Mucosa of descending colon (tissue), 3 donors: ENCODE data around the gene CEP170B. TPM values are rescaled to one million over a fixed set of nuclear protein-coding genes. Genes with fewer than 3 reads are reported as not detected.

Source experiments
- ATAC-seq: fragments of 200-7000 bp; cut with Tn5 transposase; one replicate; pipeline ENCODE4 v1.9.1; 2020; ENCODE audit warnings: mild to moderate bottlenecking, moderate library complexity
- DNase-seq, 3 donors: peaks; one replicate each; pipeline ENCODE4 v3.0.0-alpha.2; 2020
- H3K36me3 ChIP-seq: fragments of 200-600 bp; one replicate; pipeline ENCODE4 v1.8.0; 2021; ENCODE audit warnings: low read depth, mild to moderate bottlenecking
- H3K4me1 ChIP-seq: fragments of 200-600 bp; one replicate; pipeline ENCODE4 v1.8.0; 2021; ENCODE audit warnings: low read depth, mild to moderate bottlenecking
- H3K4me3 ChIP-seq: fragments of 200-600 bp; one replicate; pipeline ENCODE4 v1.8.0; 2021; ENCODE audit warnings: mild to moderate bottlenecking
- H3K9me3 ChIP-seq: fragments of 200-600 bp; one replicate; pipeline ENCODE4 v1.8.0; 2021; ENCODE audit warnings: mild to moderate bottlenecking
- CTCF ChIP-seq: fragments of 200-600 bp; IDR thresholded peaks from one replicate; pipeline ENCODE4 v1.8.0; 2022; ENCODE audit warnings: antibody characterized with exemption, mild to moderate bottlenecking
- intact Hi-C, 2 donors: fragments of 100-400 bp; cut with DNase I in 1 of 2; cut with micrococcal nuclease in 1 of 2; formaldehyde crosslinking; loops; one replicate each; pipeline versions ENCODE4 v1.11.0 to v1.11.1; 2022; cut with DNase I, micrococcal nuclease
- total RNA-seq, 3 donors: library from RNA; stranded (reverse); fragmentation: NEBNext Ultra II Directional in 2 of 3; extraction: Animal tissue kit (Norgen Biotek cat#: 25700) in 2 of 3; gene quantifications; one replicate each; pipeline versions ENCODE4 v1.2.1 to v1.2.4, GENCODE V29; 2021 to 2023
- donor health status: DM: no; HTN: no; CAD: no; lungs with moderate emphysema.
- donor health status: DM: no; HTN: no; CAD: no.
- donor health status: DM: no; HTN: yes; CAD: no.

CEP170B gene
- total RNA-seq, 3 donors from 2014 or later = 66.8 to 89.9 (median 69.9) TPM

DNA sequence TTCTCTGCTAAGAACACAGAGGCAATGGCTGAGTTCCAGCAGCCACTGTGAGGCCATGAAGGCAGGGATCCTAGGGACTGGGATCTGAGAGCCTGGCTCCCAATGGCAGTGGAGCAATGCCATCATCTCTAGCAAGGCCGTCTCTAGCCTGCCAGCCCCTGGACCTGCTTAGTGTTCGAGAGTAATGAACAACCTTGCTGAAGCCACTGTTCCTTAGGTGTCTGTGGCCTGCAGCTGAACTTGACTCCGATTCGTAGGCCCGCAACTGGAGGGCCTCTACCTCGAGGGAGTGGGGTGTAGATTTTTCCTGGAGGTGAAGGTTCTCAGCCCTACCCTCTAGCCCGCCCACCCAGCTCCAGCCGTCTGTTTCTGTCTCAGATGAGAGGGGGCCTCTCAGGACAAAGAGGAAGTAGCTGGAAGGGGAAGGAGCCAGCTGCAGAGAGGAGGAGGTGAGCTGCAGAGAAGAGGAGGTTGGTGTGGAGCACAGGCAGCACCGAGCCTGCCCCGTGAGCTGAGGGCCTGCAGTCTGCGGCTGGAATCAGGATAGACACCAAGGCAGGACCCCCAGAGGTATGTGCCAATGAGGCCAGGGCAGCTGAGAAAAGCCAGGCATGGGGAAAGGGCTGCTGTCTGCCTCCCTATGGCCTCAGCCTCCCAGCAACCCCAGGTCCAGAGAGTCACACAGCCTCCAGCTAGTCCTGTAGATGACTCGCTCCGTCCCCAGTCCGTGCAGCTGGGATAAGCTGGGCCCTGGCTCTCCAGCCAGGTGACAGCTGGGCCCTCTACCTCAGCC is 59.5 kb downstream of the CEP170B start, which contains the start of gene PLD4:
PLD4 (plus strand) TSS at position 459 of the 793 bp plus-strand sequence. CDS start 2,262 bp downstream, outside the sequence.
- DNase-seq = no peak
- no peak within 1 kb of the TSS for H3K4me3 ChIP-seq

DNA sequence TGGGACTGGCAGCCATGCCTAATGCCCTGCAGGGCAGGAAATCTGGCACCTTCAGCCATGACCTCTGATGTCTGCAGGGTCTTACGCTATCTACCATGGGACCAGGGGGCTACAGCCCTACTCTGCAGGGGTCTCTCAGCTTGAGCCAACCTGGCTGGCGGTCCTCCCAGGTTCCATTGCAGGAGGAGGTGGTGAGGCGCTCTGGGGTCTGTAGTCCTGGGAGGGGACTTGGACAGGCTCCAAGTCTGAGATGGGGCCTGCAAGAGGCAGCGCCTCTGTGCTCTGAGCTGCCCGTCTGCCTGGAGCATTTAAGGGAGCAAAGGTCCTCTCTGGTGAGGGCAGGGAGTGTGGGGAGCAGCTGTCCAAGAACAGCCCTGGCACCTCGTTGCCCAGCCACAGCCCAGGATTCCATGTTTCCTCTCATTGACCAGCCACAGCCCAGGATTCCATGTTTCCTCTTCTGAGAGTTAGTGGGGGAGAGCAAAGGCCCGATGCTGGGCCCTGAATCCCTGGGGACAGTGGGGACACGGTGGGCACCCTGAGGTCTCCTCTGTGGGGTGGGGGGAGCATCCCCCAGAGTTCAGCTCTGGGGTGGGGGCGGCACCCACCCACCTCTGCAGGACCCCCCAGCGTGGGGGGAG is 60.3 kb downstream of the CEP170B start:
- H3K4me1 ChIP-seq = no peaks in the 10 kb centered on the region
- intact Hi-C loops = no loop called here
- no peaks in the 10 kb centered on the region for H3K36me3 ChIP-seq
- H3K9me3 ChIP-seq = no peaks in the 10 kb centered on the region
- ATAC-seq = no peak
- H3K4me3 ChIP-seq = no peak overlapping the region
- no peak for TF ChIP-seq CTCF
- no peak for DNase-seq

More for the DNA sequence above, 59.5 kb downstream of the CEP170B start, which contains the start of gene PLD4:
- peak; percentile 36 for ATAC-seq
- no peaks in the 10 kb centered on the region for H3K9me3 ChIP-seq
- H3K4me1 ChIP-seq = no peaks in the 10 kb centered on the region
- intact Hi-C loops = no loop called here
- no peaks in the 10 kb centered on the region for H3K36me3 ChIP-seq
- no peak for TF ChIP-seq CTCF

DNA sequence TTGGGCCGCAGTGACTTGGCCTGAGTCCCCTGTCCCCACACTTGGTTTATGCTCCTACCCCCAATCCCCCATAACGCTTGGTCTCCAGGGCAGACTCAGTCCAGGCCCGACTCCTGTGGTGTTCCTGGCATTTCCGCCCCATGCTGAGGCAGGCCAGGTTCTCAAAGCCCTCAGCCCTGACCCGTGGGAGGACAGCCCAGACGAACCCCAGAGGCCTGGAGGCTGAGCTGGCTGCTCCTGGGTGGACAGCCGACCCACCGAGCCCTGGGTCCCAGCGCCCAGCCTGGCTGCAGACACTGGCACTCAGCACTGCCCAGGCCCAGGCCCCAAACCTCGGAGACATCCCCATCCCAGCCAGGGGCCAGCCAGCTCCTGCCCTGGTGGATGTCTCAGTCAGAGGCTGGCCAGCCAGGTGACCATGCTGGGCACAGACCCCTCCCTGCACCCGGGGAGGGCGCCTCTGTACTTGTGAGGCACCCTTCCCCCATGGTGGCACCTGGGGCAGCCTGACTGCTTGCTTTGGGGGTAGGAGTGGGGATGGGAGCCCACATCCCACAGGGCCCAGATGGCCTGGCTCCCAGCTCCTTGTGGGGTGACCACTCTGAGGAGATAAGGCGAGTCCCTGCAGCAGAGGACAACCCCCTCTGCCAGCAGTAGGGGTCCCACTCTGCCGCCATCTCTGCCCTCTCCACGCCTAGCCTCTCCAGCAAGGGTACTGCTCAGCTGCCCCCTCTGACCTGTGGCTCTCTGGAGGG is 61.0 kb downstream of the CEP170B start:
- Histone ChIP-seq H3K36me3 (no peaks in the 10 kb centered on the region), H3K4me1 (no peaks in the 10 kb centered on the region), H3K4me3 (no peak overlapping the region), H3K9me3 (no peaks in the 10 kb centered on the region)
- DNase-seq (no peak), ATAC-seq (no peak)
- no peak for TF ChIP-seq CTCF
- intact Hi-C loops = no loop called here

GRCh38 chr14:104926619-104927431 is 61.8 kb downstream of the CEP170B start:
- TF ChIP-seq CTCF = no peak
- no peaks in the 10 kb centered on the region for H3K36me3 ChIP-seq
- ATAC-seq = peak; percentile 57
- intact Hi-C loops = no loop called here
- H3K4me3 ChIP-seq = no peak overlapping the region
- DNase-seq = peak; percentile 30 to 64 (median 35)
- no peaks in the 10 kb centered on the region for H3K4me1 ChIP-seq
- no peaks in the 10 kb centered on the region for H3K9me3 ChIP-seq

DNA sequence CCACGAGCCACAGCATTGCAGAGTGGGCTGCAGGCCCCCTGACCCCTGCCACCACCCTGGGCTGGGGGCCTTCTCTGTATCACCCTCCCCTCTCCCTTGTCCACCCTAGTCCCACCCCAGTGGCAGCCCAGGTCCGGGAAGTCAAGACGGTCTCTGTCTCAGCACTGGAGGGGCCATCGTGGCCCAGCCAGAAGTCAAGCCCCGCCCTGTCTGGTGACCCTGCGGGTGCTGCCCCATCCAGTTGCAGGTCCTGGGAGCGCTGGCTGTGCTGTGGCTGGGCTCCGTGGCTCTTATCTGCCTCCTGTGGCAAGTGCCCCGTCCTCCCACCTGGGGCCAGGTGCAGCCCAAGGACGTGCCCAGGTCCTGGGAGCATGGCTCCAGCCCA is 62.4 kb downstream of the CEP170B start:
- no peaks in the 10 kb centered on the region for H3K36me3 ChIP-seq
- no peak for TF ChIP-seq CTCF
- peak in 1 of 3 donors; percentile 50 for DNase-seq
- no peaks in the 10 kb centered on the region for H3K9me3 ChIP-seq
- no peak for ATAC-seq
- H3K4me3 ChIP-seq = no peak overlapping the region
- intact Hi-C loops = no loop called here
- H3K4me1 ChIP-seq = no peaks in the 10 kb centered on the region
